CD4-positive, CD25-positive, alpha-beta regulatory T cell (primary cell): ENCODE results near the gene GMDS. TPM values are rescaled to one million over a fixed set of nuclear protein-coding genes. Genes with fewer than 3 reads are reported as not detected.

Source experiments
- ATAC-seq, 2 donors: fragments of 150-1000 bp; cut with Tn5 transposase; one replicate each; pipeline ENCODE4 v1.10.0; 2021; ENCODE audit warnings: low read depth in 2 of 2, moderate number of reproducible peaks in 2 of 2, moderate library complexity in 1 of 2
- DNase-seq, 3 donors: peaks; one replicate each; pipeline versions ENCODE4 v3.0.0 to v3.0.0-alpha.2; 2012 to 2022; ENCODE audit warnings: mixed read lengths in 1 of 3
- H3K27ac ChIP-seq: one replicate; pipeline ENCODE4 v1.7.0; 2013; ENCODE audit warnings: mild to moderate bottlenecking, low read length; ENCODE audit not compliant: insufficient read depth, poor library complexity, severe bottlenecking
- H3K27me3 ChIP-seq: one replicate; pipeline ENCODE4 v1.7.0; 2013; ENCODE audit warnings: low read length; ENCODE audit not compliant: control insufficient read depth, insufficient read depth
- H3K36me3 ChIP-seq: one replicate; pipeline ENCODE4 v1.7.0; 2013; ENCODE audit warnings: mild to moderate bottlenecking, low read length, moderate library complexity; ENCODE audit not compliant: control insufficient read depth, insufficient read depth
- H3K4me1 ChIP-seq: 2 replicates; pipeline ENCODE4 v1.7.0; 2013; ENCODE audit warnings: mild to moderate bottlenecking, low read length; ENCODE audit not compliant: insufficient read depth, control insufficient read depth, poor library complexity, severe bottlenecking
- H3K4me3 ChIP-seq: one replicate; pipeline ENCODE4 v1.7.0; 2013; ENCODE audit warnings: low read depth, mild to moderate bottlenecking, low read length, moderate library complexity
- H3K9me3 ChIP-seq, 2 experiments: 1 replicate in 1 of 2; 2 replicates in 1 of 2; pipeline ENCODE4 v1.7.0; 2013; ENCODE audit warnings: low read length in 2 of 2, mild to moderate bottlenecking in 1 of 2, moderate library complexity in 1 of 2; ENCODE audit not compliant: control insufficient read depth in 2 of 2
- H3K27ac Mint-ChIP-seq, 3 donors: one replicate each; pipeline ENCODE4 v1.8.0; 2020 to 2022; ENCODE audit warnings: mild to moderate bottlenecking in 3 of 3, mixed read lengths in 3 of 3, moderate library complexity in 2 of 3
- H3K27me3 Mint-ChIP-seq: one replicate; pipeline ENCODE4 v1.8.0; 2022; ENCODE audit warnings: mild to moderate bottlenecking, mixed read lengths
- H3K36me3 Mint-ChIP-seq: one replicate; pipeline ENCODE4 v1.8.0; 2020; ENCODE audit warnings: mixed read lengths
- H3K4me1 Mint-ChIP-seq, 4 donors: one replicate each; pipeline ENCODE4 v1.8.0; 2020 to 2022; ENCODE audit warnings: mixed read lengths in 4 of 4, mild to moderate bottlenecking in 1 of 4
- H3K4me3 Mint-ChIP-seq, 4 donors: one replicate each; pipeline ENCODE4 v1.8.0; 2020 to 2022; ENCODE audit warnings: mild to moderate bottlenecking in 4 of 4, mixed read lengths in 4 of 4, moderate library complexity in 3 of 4
- H3K9me3 Mint-ChIP-seq, 7 donors: one replicate each; pipeline ENCODE4 v1.8.0; 2020 to 2022; ENCODE audit warnings: mixed read lengths in 7 of 7, mild to moderate bottlenecking in 3 of 7, moderate library complexity in 2 of 7
- polyA plus RNA-seq, 4 donors: library from polyadenylated mRNA; unstranded; fragments of 300-500 nt; fragmentation: Illumina TruSeq; gene quantifications; one replicate each; pipeline ENCODE4 v1.2.3, GENCODE V29; 2021
- total RNA-seq: library from RNA; stranded (reverse); gene quantifications from one replicate; pipeline ENCODE4 v1.2.3, GENCODE V29; 2022

Gene GMDS
- total and polyA plus RNA-seq, 5 donors from 2014 or later, result 17.5 to 23.9 (median 20.2) TPM

GRCh38 chr6:1622220-1622850, 623.1 kb downstream of the GMDS start:
- Mint-ChIP-seq H3K4me3 (no peak overlapping the region), H3K4me1 (peaks cover 5 to 22% (median 15%) of the 10 kb centered on the region in 4 donors), H3K36me3 (peaks cover 15% of the 10 kb centered on the region), H3K27me3 (peaks cover 67% of the 10 kb centered on the region), H3K27ac (no peak overlapping the region), H3K9me3 (peaks cover 0 to 1% (median 0%) of the 10 kb centered on the region in 7 donors)
- H3K9me3 ChIP-seq, result no peaks in the 10 kb centered on the region
- no peaks in the 10 kb centered on the region for H3K36me3 ChIP-seq
- no peak overlapping the region for H3K4me3 ChIP-seq
- H3K4me1 ChIP-seq, result peaks cover 17% of the 10 kb centered on the region
- ATAC-seq (no peak), DNase-seq (no peak)
- peaks cover 27% of the 10 kb centered on the region for H3K27me3 ChIP-seq
- H3K27ac ChIP-seq, result no peak overlapping the region

GRCh38 chr6:1621070-1621701, 624.2 kb downstream of the GMDS start:
- Mint-ChIP-seq H3K27ac (no peak overlapping the region), H3K9me3 (peaks cover 0 to 4% (median 0%) of the 10 kb centered on the region in 7 donors), H3K4me3 (no peak overlapping the region), H3K4me1 (peaks cover 3 to 17% (median 12%) of the 10 kb centered on the region in 4 donors), H3K36me3 (peaks cover 15% of the 10 kb centered on the region), H3K27me3 (peaks cover 67% of the 10 kb centered on the region)
- Histone ChIP-seq H3K27me3 (peaks cover 16% of the 10 kb centered on the region), H3K36me3 (no peaks in the 10 kb centered on the region), H3K4me3 (no peak overlapping the region), H3K9me3 (no peaks in the 10 kb centered on the region), H3K27ac (no peak overlapping the region), H3K4me1 (peaks cover 17% of the 10 kb centered on the region)
- DNase-seq (no peak), ATAC-seq (no peak)

- peaks cover 16% of the 10 kb centered on the region for H3K27me3 ChIP-seq
- no peak overlapping the region for H3K27ac ChIP-seq
- H3K4me1 ChIP-seq, result peaks cover 17% of the 10 kb centered on the region
- Mint-ChIP-seq H3K4me1 (peaks cover 0 to 16% (median 9%) of the 10 kb centered on the region in 4 donors), H3K4me3 (no peak overlapping the region), H3K27ac (no peak overlapping the region), H3K36me3 (peaks cover 15% of the 10 kb centered on the region), H3K27me3 (peaks cover 68% of the 10 kb centered on the region), H3K9me3 (peaks cover 0 to 4% (median 0%) of the 10 kb centered on the region in 7 donors)
- H3K4me3 ChIP-seq, result no peak overlapping the region
- H3K36me3 ChIP-seq, result no peaks in the 10 kb centered on the region
- ATAC-seq, result no peak
- no peak for DNase-seq
- H3K9me3 ChIP-seq, result no peaks in the 10 kb centered on the region
Measured at GRCh38 chr6:1620504-1621069, 624.8 kb downstream of the GMDS start.

GRCh38 chr6:1619673-1620503, 625.5 kb downstream of the GMDS start:
- no peaks in the 10 kb centered on the region for H3K9me3 ChIP-seq
- H3K9me3 Mint-ChIP-seq, result peaks cover 0 to 4% (median 0%) of the 10 kb centered on the region in 7 donors
- DNase-seq (no peak), ATAC-seq (no peak)
- H3K27ac Mint-ChIP-seq, result no peak overlapping the region
- H3K4me1 Mint-ChIP-seq, result peaks cover 0 to 17% (median 2%) of the 10 kb centered on the region in 4 donors
- peaks cover 14% of the 10 kb centered on the region for H3K27me3 ChIP-seq
- H3K36me3 Mint-ChIP-seq, result peaks cover 15% of the 10 kb centered on the region
- no peak overlapping the region for H3K27ac ChIP-seq
- no peak overlapping the region for H3K4me3 ChIP-seq
- H3K4me3 Mint-ChIP-seq, result no peak overlapping the region
- H3K4me1 ChIP-seq, result peaks cover 12% of the 10 kb centered on the region
- H3K27me3 Mint-ChIP-seq, result peaks cover 65% of the 10 kb centered on the region
- no peaks in the 10 kb centered on the region for H3K36me3 ChIP-seq

DNA sequence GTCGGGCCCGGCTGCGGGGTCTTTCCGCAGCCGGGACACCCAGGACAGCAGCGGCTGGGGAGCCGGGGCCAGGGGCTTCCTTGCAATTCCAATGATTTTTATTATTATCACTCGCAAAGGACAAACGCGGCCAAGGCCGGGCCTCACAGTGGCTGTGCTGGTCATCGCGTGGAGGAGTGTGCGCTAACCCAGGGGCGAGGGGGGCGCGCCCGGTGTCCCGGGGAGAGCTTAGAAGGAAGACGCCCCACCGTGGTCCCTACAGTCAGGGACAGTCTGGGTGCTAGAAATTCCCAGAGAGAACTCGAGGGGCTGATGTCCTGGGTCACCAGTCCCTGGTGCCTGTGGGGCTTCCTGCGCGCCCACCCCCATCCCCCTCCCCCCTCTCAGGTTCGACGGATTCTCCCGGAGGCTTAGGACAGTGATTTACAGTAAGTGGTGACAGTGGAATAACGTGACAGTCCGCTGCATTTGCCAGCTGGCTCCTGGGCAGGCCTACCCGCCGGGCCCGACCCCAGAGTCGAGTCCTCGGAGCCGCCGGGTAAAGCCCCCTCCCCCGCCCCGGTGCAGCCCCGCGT, 626.2 kb downstream of the GMDS start:
- peaks cover 9% of the 10 kb centered on the region for H3K4me1 ChIP-seq
- H3K36me3 ChIP-seq, result no peaks in the 10 kb centered on the region
- ATAC-seq (no peak), DNase-seq (no peak)
- no peak overlapping the region for H3K27ac ChIP-seq
- peaks cover 0 to 17% (median 2%) of the 10 kb centered on the region in 4 donors for H3K4me1 Mint-ChIP-seq
- peaks cover 14% of the 10 kb centered on the region for H3K27me3 ChIP-seq
- no peak overlapping the region for H3K4me3 Mint-ChIP-seq
- no peak overlapping the region for H3K27ac Mint-ChIP-seq
- H3K36me3 Mint-ChIP-seq, result peaks cover 15% of the 10 kb centered on the region
- peaks cover 65% of the 10 kb centered on the region for H3K27me3 Mint-ChIP-seq
- no peak overlapping the region for H3K4me3 ChIP-seq
- peaks cover 0 to 4% (median 0%) of the 10 kb centered on the region in 7 donors for H3K9me3 Mint-ChIP-seq
- no peaks in the 10 kb centered on the region for H3K9me3 ChIP-seq

DNA sequence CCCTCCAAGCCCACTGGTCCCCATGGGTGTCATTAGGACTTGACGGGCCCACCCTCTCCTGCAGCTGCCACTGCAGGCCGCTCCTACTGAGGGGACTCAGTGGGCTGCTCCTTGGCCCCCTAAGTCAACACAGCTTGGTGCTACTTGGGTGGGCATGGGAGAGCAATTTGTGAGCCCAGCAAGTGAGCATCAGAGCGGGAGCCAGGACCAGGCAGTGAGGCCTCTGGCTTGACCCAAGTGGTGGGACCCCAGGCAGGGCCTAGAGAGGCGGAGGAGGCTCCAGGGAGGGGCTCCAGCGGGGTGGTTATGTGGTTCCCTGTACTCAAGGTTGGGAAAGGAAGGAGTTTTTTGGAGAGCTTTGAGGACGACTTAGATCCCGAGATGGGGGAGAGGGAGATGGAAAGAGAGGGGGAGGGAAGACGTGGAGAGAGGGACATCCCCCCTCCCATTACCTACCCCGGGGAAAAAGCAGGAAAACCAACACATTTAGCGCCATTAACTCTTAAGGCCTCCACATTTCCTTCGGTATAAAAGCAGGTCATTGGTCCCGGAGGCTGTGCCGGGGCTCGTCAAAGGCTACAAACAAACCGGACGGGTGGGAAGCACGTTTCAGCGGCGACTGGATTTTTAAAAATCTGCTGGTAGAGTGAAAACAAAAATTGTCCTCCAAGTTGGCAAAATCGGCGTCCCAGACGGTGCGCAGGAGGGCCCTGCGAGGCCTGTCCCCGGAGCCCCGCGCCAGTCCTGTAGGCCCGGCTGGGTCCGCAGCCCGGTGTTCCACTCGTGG, 626.9 kb downstream of the GMDS start:
- Histone ChIP-seq H3K27ac (no peak overlapping the region), H3K9me3 (no peaks in the 10 kb centered on the region), H3K27me3 (peaks cover 16% of the 10 kb centered on the region), H3K4me1 (peaks cover 16% of the 10 kb centered on the region), H3K4me3 (no peak overlapping the region), H3K36me3 (no peaks in the 10 kb centered on the region)
- DNase-seq (no peak), ATAC-seq (no peak)
- Mint-ChIP-seq H3K27ac (no peak overlapping the region), H3K36me3 (peaks cover 13% of the 10 kb centered on the region), H3K27me3 (peaks cover 67% of the 10 kb centered on the region), H3K4me3 (no peak overlapping the region), H3K9me3 (peaks cover 0 to 4% (median 0%) of the 10 kb centered on the region in 7 donors), H3K4me1 (peaks cover 0 to 18% (median 4%) of the 10 kb centered on the region in 4 donors)
